Measurements from ENCODE around the gene SEMA4D.

SEMA4D gene

GRCh38 chr9:89342948-89343347 is 155.0 kb downstream of the SEMA4D start:
- DNase-seq: no peak

GRCh38 chr9:89342213-89342612 is 155.7 kb downstream of the SEMA4D start:
- DNase-seq: no peak

GRCh38 chr9:89340332-89340731 is 157.6 kb downstream of the SEMA4D start:
- DNase-seq: no peak

DNA sequence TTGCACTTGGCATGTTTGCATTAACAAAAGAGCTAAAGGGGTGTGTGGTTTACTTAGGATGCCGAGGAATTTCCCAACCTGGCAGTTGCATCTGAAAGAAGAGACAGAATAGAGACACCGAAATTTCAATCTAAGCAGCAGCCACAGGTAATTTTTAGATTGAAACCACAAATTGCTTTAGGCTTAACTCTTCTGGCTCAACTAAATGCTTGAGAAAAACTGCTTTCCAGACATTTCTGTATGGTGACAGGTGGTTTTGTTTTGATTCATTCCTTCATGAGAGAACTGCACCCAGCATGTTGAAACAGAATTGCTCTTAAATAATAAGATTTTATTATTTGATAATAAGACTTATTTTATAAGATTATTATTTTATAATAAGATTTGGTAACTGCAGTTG is 158.1 kb downstream of the SEMA4D start:
- no peak for DNase-seq

- no peak for DNase-seq
Measured at GRCh38 chr9:89330513-89330912, 167.4 kb downstream of the SEMA4D start.

DNA sequence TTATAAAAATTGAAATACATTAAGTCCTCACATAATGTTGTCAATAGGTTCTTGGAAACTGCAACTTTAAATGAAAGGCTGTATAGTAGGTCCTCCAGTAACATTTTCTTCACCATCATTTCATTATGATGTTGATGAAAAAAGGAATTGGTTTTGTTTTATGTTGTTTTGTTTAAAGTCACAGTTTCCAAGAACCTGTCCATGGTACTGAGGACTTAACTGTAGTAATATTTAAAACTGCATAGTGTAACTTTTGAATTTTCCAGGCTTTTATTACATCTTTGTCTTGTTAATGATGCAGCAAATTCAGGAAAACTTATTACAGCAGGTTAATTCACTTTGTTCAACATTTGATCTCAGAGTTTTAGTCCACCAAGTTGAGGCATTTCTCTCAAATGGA is 168.0 kb downstream of the SEMA4D start:
- DNase-seq: no peak

DNA sequence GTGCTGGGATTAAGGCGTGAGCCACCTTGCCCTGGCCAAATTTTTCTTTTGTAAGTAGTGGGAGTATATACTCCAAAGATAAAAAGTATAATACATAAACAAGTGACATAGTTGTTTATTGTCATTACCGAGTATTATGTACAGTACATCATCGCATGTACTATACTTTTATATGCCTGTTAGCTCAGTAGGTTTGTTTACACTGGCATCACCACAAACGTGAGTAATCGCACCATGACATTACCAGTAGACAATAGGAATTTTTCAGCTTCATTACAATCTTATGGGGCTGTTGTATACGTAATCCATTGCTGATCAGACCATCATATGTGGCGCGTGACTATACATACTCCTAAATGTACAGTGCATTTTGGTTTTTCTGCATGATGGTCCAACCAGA is 169.8 kb downstream of the SEMA4D start:
- DNase-seq: no peak

- DNase-seq: no peak
Measured at GRCh38 chr9:89325733-89326132, 172.2 kb downstream of the SEMA4D start.

GRCh38 chr9:89323390-89323789 is 174.5 kb downstream of the SEMA4D start:
- no peak for DNase-seq

DNA sequence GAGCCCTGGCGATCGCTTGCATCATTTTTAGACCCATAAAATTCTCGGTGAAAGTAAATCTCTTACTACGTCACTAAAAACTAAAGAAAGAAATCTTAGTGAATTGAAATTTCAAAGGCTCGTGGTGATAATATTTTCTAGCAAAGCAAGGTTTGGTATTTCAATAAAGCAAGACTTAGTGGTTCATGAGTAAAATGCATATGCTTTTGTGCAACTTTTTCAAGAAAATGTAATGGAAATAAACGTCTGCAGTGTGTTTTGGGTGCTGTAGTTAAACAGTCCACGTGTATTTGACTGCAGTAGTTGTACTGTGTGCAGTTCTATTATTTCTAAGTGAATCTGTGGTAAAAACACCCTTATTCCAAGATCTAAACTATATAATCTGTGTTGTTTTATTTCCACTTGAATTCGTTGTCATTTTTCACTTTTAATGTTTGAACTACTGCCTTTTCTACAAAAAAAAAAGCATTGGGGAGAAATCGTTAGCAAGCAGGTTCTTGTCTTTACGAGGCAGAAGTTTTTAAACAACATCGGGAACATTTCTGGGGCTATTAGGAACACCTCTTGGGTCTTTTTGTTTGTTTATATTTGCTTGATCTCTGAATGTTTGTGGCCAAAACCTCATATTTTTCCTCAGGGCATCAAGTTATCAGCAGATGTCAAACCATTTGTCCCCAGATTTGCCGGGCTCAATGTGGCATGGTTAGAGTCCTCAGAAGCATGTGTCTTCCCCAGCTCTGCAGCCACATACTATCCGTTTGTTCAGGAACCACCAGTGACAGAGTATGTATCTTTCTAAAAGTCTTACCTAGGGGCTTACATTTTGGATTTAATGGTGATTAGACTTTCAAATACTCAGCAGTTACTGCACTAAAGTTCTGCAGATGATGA is 178.7 kb downstream of the SEMA4D start:
- no peak for DNase-seq

- peak; percentile 94 for DNase-seq
Measured at GRCh38 chr9:89318123-89319014, 179.5 kb downstream of the SEMA4D start, which contains the start of gene SECISBP2. Gene SECISBP2 (plus strand): TSS chr9:89318500. CDS start chr9:89318577, 77 bp downstream.

- no peak for DNase-seq
Measured at GRCh38 chr9:89317282-89317681, 180.6 kb downstream of the SEMA4D start.

DNA sequence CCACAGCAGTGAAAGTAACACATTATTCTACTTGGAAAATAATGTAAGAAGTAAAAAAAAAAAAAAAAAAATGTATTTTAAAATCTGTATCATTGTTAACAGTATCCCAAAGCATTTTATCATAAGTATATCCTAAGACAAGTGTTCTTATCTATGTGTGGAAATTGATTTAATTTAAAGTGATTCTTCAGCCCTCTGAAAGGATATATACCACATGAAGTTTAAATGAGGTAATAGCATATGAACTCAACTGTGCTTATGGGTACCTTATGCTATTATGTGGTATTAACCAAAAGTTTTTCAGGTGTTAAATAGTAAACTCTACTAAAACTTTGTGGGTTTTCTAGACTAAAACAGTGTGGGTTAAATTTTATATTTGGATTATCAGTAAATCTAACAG is 182.4 kb downstream of the SEMA4D start:
- no peak for DNase-seq

DNA sequence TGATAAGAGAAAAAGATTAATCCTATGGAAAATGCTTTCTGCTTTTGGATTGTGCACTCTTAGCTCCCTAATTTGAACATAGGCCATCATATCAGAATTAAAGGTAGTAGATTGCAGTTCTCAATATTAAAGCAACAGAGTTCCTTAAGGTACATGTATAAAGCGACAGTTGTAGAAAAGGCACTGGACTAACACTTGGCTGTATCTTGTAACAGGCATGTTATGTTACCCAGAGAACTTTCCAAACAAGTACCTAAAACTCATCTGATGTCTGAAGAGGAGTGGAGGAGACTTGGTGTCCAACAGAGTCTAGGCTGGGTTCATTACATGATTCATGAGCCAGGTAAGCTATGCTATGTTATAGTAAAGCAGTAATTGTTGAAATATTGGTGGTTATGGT is 183.0 kb downstream of the SEMA4D start:
- no peak for DNase-seq

- DNase-seq: no peak
Measured at GRCh38 chr9:89313842-89314241, 184.1 kb downstream of the SEMA4D start.

- peak; percentile 32 for DNase-seq
Measured at GRCh38 chr9:89312222-89312571, 185.7 kb downstream of the SEMA4D start.

GRCh38 chr9:89311346-89312221 is 186.3 kb downstream of the SEMA4D start:
- DNase-seq: no peak
